Caco-2 (cell line): ENCODE results near the gene APCDD1. TPM values are rescaled to one million over a fixed set of nuclear protein-coding genes. Genes with fewer than 3 reads are reported as not detected.
A peak's percentile ranks its signal among the peaks of the same experiment; 100 is the strongest.

Experiments
- BruUV-seq: library from RNA; stranded (reverse); fragments of 400-500 nt; replicated peaks from 2 replicates; lab custom pipeline; 2021; lab: Mats Ljungman, UMichigan
- CTCF ChIA-PET: fragments of 300-600 bp; sonication (Branson Sonifier 250); formaldehyde crosslinking; loops from one replicate; lab custom pipeline; 2022; ENCODE audit warnings: antibody characterized with exemption; lab: Charles Lee
- POLR2A ChIA-PET: fragments of 300-600 bp; sonication (Branson Sonifier 250); formaldehyde crosslinking; loops from one replicate; lab custom pipeline; 2022; ENCODE audit warnings: antibody characterized with exemption; lab: Charles Lee
- DNase-seq, 2 experiments: peaks; one replicate each; pipeline versions ENCODE4 v3.0.0 to v3.0.0-alpha.2; 2020 to 2022
- H3K27me3 ChIP-seq: replicated peaks from 2 replicates; pipeline ENCODE4 v1.6.0; 2011; ENCODE audit warnings: low read length; ENCODE audit not compliant: control insufficient read depth, insufficient read depth
- H3K36me3 ChIP-seq: 2 replicates; pipeline ENCODE4 v1.5.1; 2011; ENCODE audit warnings: low read length; ENCODE audit not compliant: control insufficient read depth, insufficient read depth
- H3K4me1 ChIP-seq: fragments of 250-450 bp; sonication (Bioruptor Pico); 2 replicates; pipeline ENCODE4 v1.5.1; 2020; ENCODE audit warnings: mild to moderate bottlenecking
- H3K4me3 ChIP-seq: 2 replicates; pipeline ENCODE4 v1.5.1; 2011; ENCODE audit warnings: low read depth, mild to moderate bottlenecking, control low read depth, low read length
- H3K9me3 ChIP-seq: fragments of 250-450 bp; sonication (Bioruptor Pico); 2 replicates; pipeline ENCODE4 v1.5.1; 2020; ENCODE audit warnings: mild to moderate bottlenecking, moderate library complexity
- H3K27ac Mint-ChIP-seq: one replicate; pipeline ENCODE4 v1.8.0; 2022; ENCODE audit warnings: mixed read lengths; ENCODE audit not compliant: unreplicated experiment
- H3K27me3 Mint-ChIP-seq: one replicate; pipeline ENCODE4 v1.8.0; 2022; ENCODE audit warnings: mixed read lengths; ENCODE audit not compliant: insufficient read depth, unreplicated experiment
- H3K36me3 Mint-ChIP-seq: one replicate; pipeline ENCODE4 v1.8.0; 2022; ENCODE audit warnings: mild to moderate bottlenecking, mixed read lengths; ENCODE audit not compliant: insufficient read depth, unreplicated experiment
- H3K4me1 Mint-ChIP-seq: one replicate; pipeline ENCODE4 v1.8.0; 2022; ENCODE audit warnings: low read depth, mixed read lengths; ENCODE audit not compliant: unreplicated experiment
- H3K4me3 Mint-ChIP-seq: one replicate; pipeline ENCODE4 v1.8.0; 2022; ENCODE audit warnings: mild to moderate bottlenecking, moderate library complexity, mixed read lengths; ENCODE audit not compliant: unreplicated experiment
- H3K9me3 Mint-ChIP-seq: one replicate; pipeline ENCODE4 v1.8.0; 2022; ENCODE audit warnings: mixed read lengths; ENCODE audit not compliant: unreplicated experiment
- CTCF ChIP-seq, 2 experiments: fragments of 200-600 bp in 1 of 2; IDR thresholded peaks; 1 replicate in 1 of 2; 2 replicates in 1 of 2; pipeline versions ENCODE4 v1.5.1 to v1.8.0; 2011 to 2022; ENCODE audit warnings: antibody characterized with exemption in 1 of 2, control low read depth in 1 of 2, inconsistent platforms in 1 of 2, low read depth in 1 of 2, low read length in 1 of 2, mild to moderate bottlenecking in 1 of 2, moderate library complexity in 1 of 2; ENCODE audit not compliant: insufficient read depth in 1 of 2, severe bottlenecking in 1 of 2, unreplicated experiment in 1 of 2
- intact Hi-C: fragments of 100-400 bp; cut with micrococcal nuclease; formaldehyde crosslinking; loops from one replicate; pipeline ENCODE4 v1.10.0; 2022; ENCODE audit not compliant: unreplicated experiment
- total RNA-seq: library from RNA; stranded (reverse); gene quantifications from 2 replicates; pipeline ENCODE4 v1.2.3, GENCODE V29; 2022

APCDD1 gene
- total RNA-seq, 1 experiment from 2014 or later, result 1.5 TPM

GRCh38 chr18:10454681-10455557 lies 484 bp downstream of the APCDD1 start:
- Mint-ChIP-seq H3K4me3 (peak overlapping the region; percentile 69), H3K9me3 (no peaks in the 10 kb centered on the region), H3K4me1 (no peaks in the 10 kb centered on the region), H3K27ac (no peak overlapping the region), H3K36me3 (no peaks in the 10 kb centered on the region), H3K27me3 (peaks cover 13% of the 10 kb centered on the region)
- CTCF ChIA-PET, result no interaction called here
- DNase-seq, result peak in 1 of 2 experiments; percentile 44
- Histone ChIP-seq H3K4me3 (peak overlapping the region; percentile 50), H3K27me3 (peaks cover 5% of the 10 kb centered on the region), H3K9me3 (no peaks in the 10 kb centered on the region), H3K36me3 (no peaks in the 10 kb centered on the region), H3K4me1 (peaks cover 5% of the 10 kb centered on the region; the same call in 1 of the 2 replicates)
- TF ChIP-seq CTCF (IDR thresholded peaks at IDR 0.05; ENCODE audit: insufficient read depth in 1 of 2, low read depth in 1 of 2, low read length in 1 of 2, severe bottlenecking in 1 of 2, unreplicated experiment in 1 of 2), result no peak
- intact Hi-C loops, result no loop called here
- POLR2A ChIA-PET, result no interaction called here
- BruUV-seq, result no TSS peak

GRCh38 chr18:10455726-10456453 lies 1.5 kb downstream of the APCDD1 start:
- peaks cover 13% of the 10 kb centered on the region for H3K27me3 Mint-ChIP-seq

More at GRCh38 chr18:10455726-10456453, 1.5 kb downstream of the APCDD1 start:
- CTCF ChIA-PET, result no interaction called here
- H3K36me3 ChIP-seq, result no peaks in the 10 kb centered on the region
- peaks cover 5% of the 10 kb centered on the region for H3K27me3 ChIP-seq
- no peak for DNase-seq
- POLR2A ChIA-PET, result no interaction called here
- no peak for TF ChIP-seq CTCF (IDR thresholded peaks at IDR 0.05; ENCODE audit: insufficient read depth in 1 of 2, low read depth in 1 of 2, low read length in 1 of 2, severe bottlenecking in 1 of 2, unreplicated experiment in 1 of 2)
- H3K4me3 ChIP-seq, result peak overlapping the region; percentile 50; the same call in 1 of the 2 replicates
- H3K4me3 Mint-ChIP-seq, result peak overlapping the region; percentile 69
- intact Hi-C loops, result no loop called here
- peaks cover 5% of the 10 kb centered on the region; the same call in 1 of the 2 replicates for H3K4me1 ChIP-seq
- H3K4me1 Mint-ChIP-seq, result no peaks in the 10 kb centered on the region
- no peak overlapping the region for H3K27ac Mint-ChIP-seq
- H3K9me3 ChIP-seq, result no peaks in the 10 kb centered on the region
- BruUV-seq, result no TSS peak
- H3K36me3 Mint-ChIP-seq, result no peaks in the 10 kb centered on the region
- H3K9me3 Mint-ChIP-seq, result no peaks in the 10 kb centered on the region
